ENCODE data around the gene TFEB. TPM values are rescaled to one million over a fixed set of nuclear protein-coding genes. Genes with fewer than 3 reads are reported as not detected.
A peak's percentile ranks its signal among the peaks of the same experiment; 100 is the strongest.

The TFEB gene
- total RNA-seq, 1 donor from 2014 or later: 5.1 TPM

GRCh38 chr6:41709375-41709774, 26.0 kb downstream of the TFEB start:
- Histone ChIP-seq H3K4me3 (ENCODE audit: low read depth, low read length) (no peak overlapping the region), H3K36me3 (ENCODE audit: control insufficient read depth, insufficient read depth, low read length) (no peaks in the 10 kb centered on the region), H3K27me3 (ENCODE audit: control insufficient read depth, insufficient read depth, low read length) (no peaks in the 10 kb centered on the region)
- DNase-seq (ENCODE audit: low read depth): no peak
- no peak for TF ChIP-seq CTCF (IDR thresholded peaks at IDR 0.05; ENCODE audit: insufficient read depth, low read length, poor library complexity, severe bottlenecking)

GRCh38 chr6:41708856-41709255, 26.6 kb downstream of the TFEB start:
- no peak for DNase-seq (ENCODE audit: low read depth)
- H3K27me3 ChIP-seq (ENCODE audit: control insufficient read depth, insufficient read depth, low read length): no peaks in the 10 kb centered on the region
- H3K4me3 ChIP-seq (ENCODE audit: low read depth, low read length): no peak overlapping the region
- TF ChIP-seq CTCF (IDR thresholded peaks at IDR 0.05; ENCODE audit: insufficient read depth, low read length, poor library complexity, severe bottlenecking): no peak
- H3K36me3 ChIP-seq (ENCODE audit: control insufficient read depth, insufficient read depth, low read length): no peaks in the 10 kb centered on the region

- Histone ChIP-seq H3K4me3 (ENCODE audit: low read depth, low read length) (no peak overlapping the region), H3K36me3 (ENCODE audit: control insufficient read depth, insufficient read depth, low read length) (no peaks in the 10 kb centered on the region), H3K27me3 (ENCODE audit: control insufficient read depth, insufficient read depth, low read length) (no peaks in the 10 kb centered on the region)
- DNase-seq (ENCODE audit: low read depth): no peak
- TF ChIP-seq CTCF (IDR thresholded peaks at IDR 0.05; ENCODE audit: insufficient read depth, low read length, poor library complexity, severe bottlenecking): no peak
Measured at GRCh38 chr6:41707565-41708200, 27.7 kb downstream of the TFEB start.

- Histone ChIP-seq H3K27me3 (ENCODE audit: control insufficient read depth, insufficient read depth, low read length) (no peaks in the 10 kb centered on the region), H3K4me3 (ENCODE audit: low read depth, low read length) (no peak overlapping the region), H3K36me3 (ENCODE audit: control insufficient read depth, insufficient read depth, low read length) (no peaks in the 10 kb centered on the region)
- DNase-seq (ENCODE audit: low read depth): no peak
- TF ChIP-seq CTCF (IDR thresholded peaks at IDR 0.05; ENCODE audit: insufficient read depth, low read length, poor library complexity, severe bottlenecking): no peak
Measured at GRCh38 chr6:41706876-41707564, 28.4 kb downstream of the TFEB start.

GRCh38 chr6:41705996-41706835, 29.2 kb downstream of the TFEB start:
- peak; percentile 74 for TF ChIP-seq CTCF (IDR thresholded peaks at IDR 0.05; ENCODE audit: insufficient read depth, low read length, poor library complexity, severe bottlenecking)
- no peak for DNase-seq (ENCODE audit: low read depth)

More at GRCh38 chr6:41705996-41706835, 29.2 kb downstream of the TFEB start:
- Histone ChIP-seq H3K4me3 (ENCODE audit: low read depth, low read length) (no peak overlapping the region), H3K36me3 (ENCODE audit: control insufficient read depth, insufficient read depth, low read length) (no peaks in the 10 kb centered on the region), H3K27me3 (ENCODE audit: control insufficient read depth, insufficient read depth, low read length) (no peaks in the 10 kb centered on the region)

Data from kidney epithelial cell (primary cell).